SK-N-MC (cell line): ENCODE results near the gene HERC4.

ENCODE experiments used
- EZH2 ChIP-seq: fragments of 200-600 bp; sonication (generic); IDR thresholded peaks from one replicate; pipeline ENCODE4 v1.6.1; 2017; ENCODE audit warnings: antibody characterized with exemption
- POLR2AphosphoS5 ChIP-seq: IDR thresholded peaks from 2 replicates; pipeline ENCODE4 v1.6.1; 2012; ENCODE audit warnings: mild to moderate bottlenecking, low read depth, low read length, borderline replicate concordance

DNA sequence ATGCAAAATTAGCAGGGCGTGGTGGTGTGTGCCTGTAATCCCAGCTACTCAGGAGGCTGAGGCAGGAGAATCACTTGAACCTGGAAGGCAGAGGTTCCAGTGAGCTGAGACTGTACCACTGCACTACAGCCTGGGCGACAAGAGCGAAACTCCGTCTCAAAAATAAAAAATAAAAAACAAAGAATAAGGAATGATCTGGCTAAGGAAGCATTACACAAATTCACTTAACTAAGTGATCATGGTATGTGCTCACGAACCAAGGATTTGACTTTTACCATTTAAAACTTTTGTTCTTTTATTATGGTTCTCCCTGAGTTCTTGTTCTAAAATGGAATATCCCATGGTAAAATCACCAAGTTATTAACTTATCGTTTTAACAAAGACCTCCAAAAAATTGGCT, 119.5 kb downstream of the HERC4 start:
- no peak for TF ChIP-seq EZH2
- TF ChIP-seq POLR2AphosphoS5: no peak
